ENCODE results near the gene CSNK1G1.
"Not testable (repeated sequence)": the region's sequence is repeated elsewhere in the genome, so short reads cannot be mapped to it uniquely, and the experiment has no call there.

DNA sequence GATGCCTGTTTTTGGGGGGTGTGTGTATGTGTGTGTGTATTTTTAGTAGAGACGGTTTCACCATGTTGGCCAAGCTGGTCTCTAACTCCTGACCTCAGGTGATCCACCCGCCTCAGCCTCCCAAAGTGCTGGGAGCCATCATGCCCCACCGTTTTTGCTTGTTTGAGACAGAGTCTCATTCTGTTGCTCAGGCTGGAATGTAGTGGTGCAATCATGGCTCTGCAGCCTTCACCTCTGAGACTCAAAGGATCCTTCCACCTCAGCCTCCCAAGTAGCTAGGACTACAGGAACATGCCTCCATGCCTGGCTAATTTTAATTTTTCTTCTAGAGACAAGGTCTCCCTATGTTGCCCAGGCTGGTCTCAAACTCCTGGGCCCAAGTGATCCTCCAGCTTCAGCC, 36.5 kb upstream of the CSNK1G1 start:
- not testable (repeated sequence) for TF ChIP-seq RAD21 (IDR thresholded peaks at IDR 0.05; ENCODE audit: low read length); POLR2A (IDR thresholded peaks at IDR 0.05; ENCODE audit: low read depth, low read length)
- TF ChIP-seq, protein P1, sequence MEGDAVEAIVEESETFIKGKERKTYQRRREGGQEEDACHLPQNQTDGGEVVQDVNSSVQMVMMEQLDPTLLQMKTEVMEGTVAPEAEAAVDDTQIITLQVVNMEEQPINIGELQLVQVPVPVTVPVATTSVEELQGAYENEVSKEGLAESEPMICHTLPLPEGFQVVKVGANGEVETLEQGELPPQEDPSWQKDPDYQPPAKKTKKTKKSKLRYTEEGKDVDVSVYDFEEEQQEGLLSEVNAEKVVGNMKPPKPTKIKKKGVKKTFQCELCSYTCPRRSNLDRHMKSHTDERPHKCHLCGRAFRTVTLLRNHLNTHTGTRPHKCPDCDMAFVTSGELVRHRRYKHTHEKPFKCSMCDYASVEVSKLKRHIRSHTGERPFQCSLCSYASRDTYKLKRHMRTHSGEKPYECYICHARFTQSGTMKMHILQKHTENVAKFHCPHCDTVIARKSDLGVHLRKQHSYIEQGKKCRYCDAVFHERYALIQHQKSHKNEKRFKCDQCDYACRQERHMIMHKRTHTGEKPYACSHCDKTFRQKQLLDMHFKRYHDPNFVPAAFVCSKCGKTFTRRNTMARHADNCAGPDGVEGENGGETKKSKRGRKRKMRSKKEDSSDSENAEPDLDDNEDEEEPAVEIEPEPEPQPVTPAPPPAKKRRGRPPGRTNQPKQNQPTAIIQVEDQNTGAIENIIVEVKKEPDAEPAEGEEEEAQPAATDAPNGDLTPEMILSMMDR (conservative IDR thresholded peaks at IDR 0.05; ENCODE audit: low read depth, low read length), result not testable (repeated sequence)
